Stimulated activated CD4-positive, alpha-beta T cell treated with anti-CD3 and anti-CD28 coated beads, Interleukin-12 subunit alpha, Interleukin-12 subunit beta, amount 100 ng/mL, for 48 hours (primary cell): Measurements from ENCODE around the gene DOK6.

Experiments
- DNase-seq, 3 donors: peaks; one replicate each; pipeline ENCODE4 v3.0.0-alpha.2; 2020; ENCODE audit warnings: low read depth in 2 of 3, low spot score in 1 of 3

The DOK6 gene

DNA sequence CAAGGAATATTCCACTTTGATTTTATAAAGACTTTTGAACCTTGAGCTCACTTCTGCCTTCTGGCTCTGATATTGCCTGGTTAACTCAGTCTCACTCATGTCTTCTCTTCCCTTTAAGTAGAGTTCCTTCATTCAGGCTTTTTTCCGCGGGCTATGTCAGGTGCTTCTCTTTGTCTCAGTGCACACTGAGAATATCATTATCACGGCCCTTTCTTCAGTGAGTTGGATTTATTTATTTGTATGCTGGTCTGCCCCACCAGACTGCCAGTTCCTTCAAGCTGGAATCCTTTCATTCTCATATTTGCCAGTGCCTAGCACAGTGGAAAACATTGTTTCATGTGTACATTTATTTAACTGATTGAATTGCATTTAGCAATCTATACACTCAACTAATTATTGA, 136.5 kb downstream of the DOK6 start:
- no peak for DNase-seq

DNA sequence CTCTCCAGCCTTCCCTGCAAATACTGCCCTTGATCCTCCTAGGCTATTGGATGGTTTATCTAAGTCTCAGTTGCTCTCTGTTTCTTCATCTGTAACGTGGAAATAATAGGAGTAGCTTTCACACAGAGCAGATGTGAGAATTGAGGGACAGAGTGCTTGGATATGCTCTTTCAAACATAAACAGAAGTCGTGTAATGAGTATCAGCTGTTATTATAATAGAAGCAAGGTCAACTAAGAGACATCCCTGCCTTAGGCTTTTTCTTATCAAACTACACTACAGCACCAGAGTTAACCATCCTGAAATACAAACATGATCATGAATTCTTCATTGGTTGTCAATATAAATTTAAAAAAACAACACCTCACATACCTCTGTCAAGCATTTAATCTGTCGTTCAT, 138.2 kb downstream of the DOK6 start:
- no peak for DNase-seq

DNA sequence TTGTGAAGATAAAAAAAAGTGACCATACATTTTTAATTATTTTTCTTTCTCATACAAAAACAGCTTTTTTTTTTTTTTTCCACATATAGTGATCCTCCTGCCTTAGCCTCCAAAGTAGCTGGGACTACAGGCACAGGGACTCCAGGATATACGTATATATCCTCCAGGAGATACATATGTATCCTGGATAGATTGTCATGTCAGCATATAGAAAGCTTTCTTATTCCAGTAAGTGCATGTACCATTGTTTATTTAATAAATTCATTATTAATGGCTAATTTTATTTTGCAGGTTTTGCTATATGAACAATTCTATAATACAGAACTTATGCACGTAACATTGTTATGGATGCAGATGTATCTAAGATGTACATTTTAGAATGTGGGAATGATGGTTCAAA, 138.7 kb downstream of the DOK6 start:
- DNase-seq: no peak

DNA sequence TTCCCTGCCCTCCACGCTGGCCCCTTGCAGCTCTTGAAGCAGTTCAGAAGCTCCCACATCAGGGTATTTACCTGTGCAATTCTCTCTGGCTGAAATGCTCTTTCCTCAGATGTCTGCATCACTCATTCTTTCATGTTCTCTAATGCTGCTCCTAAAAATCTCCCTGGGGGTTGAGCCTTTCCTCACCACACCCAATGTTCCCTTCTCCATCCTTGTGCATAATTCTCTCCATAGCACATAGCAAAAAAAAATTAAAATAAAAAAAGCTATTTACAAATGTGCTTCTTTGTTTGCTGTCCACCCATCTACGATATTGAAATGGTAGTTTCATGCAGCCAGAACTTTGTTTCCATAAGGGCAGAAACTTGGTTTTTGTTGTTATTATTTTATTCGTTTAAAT, 155.5 kb downstream of the DOK6 start:
- DNase-seq: no peak

DNA sequence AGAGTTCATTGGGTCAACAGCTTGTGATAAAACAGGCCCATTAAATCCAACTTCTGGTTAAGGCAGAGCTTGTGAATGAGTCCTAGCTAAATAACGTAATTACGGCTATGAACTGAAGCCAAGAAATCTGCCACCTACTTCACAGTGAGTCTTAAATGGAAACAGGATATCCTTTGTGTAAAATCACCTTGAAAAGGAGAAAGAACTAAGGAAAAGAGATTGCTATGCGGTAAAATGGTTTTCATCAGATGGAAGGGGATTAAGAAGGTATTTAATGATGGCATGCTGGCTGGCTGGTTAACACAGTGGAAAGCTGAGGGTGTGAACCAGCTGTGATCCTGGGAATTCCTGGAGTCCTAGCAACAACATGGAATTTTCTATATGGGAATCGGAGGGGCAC, 156.6 kb downstream of the DOK6 start:
- DNase-seq: no peak

DNA sequence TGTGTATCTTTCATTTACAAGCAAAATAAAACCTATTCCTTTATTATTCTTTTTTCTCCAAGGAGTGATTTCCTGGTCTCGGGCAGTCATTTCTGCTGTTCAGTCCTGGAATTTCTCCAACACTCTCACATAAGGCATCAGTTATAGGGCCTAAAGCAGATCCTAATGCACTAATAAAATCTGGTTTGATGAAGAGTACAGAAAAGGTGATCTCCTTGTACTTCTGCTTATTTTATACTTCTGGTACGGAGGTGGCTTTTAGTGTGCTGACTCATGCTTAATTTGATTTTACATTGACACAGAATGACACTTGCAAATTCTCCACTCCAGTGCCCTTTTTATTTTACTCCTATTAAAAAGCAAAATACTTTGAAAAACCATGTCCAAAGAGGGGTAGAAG, 157.4 kb downstream of the DOK6 start:
- DNase-seq: no peak

DNA sequence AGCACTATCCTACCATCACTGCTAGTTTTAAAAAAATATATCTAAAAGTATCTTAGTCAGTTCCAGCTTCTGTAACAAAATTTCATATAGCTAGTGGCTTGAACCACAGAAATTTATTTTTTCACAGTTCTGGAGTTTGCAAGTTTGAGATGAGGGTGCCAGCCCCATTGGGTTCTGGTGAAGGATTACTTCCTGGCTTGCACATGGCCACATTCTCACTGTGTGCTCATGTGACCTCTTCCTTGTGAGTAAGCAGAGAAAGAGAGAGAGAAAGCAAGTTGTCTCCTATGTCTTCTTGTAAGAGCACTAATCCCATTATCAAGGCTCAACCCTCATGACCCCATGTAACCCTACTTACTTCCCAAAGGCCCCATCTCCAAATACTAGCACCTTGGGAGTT, 158.9 kb downstream of the DOK6 start:
- no peak for DNase-seq

DNA sequence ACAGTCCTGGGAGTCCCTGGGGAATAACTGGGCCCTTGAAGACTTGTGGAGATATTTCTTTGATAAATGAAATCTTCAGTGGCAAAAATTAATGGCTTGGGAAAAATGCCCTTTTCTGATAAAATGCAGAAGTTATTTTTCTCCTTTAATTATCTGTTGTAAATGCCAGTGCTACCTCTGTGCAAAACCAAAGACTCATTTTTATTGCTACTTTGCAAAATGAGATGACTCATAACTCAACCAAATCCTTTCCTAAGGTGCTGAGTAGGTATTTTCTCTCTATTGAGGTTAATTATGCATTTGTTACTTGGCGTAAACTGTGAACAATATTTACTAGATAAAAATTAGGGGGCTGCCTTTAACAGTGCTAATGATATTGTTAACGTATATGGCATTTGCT, 163.9 kb downstream of the DOK6 start:
- no peak for DNase-seq

DNA sequence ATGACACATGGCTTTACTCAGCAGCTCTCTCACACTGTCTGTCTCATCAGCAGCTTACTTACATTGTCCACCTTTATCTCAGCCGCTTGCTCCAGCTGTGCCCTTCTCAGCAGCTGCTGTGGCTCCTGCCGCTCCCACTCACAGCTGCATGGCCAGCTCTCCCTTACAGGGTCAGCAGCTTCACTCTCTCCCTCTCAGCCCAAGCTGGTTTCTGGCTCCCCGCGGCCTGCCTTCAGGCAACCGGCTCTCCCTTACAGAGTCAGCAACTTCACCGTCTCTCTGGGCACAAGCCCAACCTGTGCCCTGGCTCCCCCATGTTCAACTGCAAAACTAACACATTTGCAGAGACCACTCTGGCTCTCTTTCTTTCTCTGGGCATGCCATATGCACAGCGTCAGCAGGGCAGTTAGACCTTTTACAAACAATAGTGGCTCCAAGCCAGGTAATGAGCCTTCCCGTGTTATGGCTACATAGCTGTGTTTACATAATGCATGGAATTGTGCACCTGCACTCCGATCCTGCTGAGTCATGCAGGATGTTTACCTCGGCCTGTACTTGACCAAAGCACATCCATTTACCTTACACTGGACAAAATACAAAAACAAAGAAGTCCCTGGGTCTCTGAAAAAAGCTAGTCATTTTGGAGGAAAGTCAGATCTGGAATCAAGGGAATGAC, 167.3 kb downstream of the DOK6 start:
- no peak for DNase-seq

DNA sequence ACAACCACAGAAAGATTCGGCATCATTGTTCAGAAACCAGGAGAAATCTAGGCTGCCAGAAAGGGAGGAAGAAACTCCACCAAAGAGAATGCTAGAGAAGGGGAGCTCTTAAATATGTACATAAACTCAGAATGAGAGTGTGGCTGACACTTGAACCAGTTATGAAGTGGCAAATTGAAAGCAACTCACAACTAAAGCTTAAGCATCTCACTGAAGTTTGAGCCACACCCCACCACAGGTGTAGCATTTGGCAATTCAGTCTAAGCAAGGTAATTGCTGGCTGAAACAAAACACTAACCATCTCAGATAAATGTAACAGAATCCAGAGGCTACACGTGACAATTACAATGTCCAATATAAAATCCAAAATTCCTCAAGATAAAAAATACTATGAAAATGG, 168.4 kb downstream of the DOK6 start:
- no peak for DNase-seq

DNA sequence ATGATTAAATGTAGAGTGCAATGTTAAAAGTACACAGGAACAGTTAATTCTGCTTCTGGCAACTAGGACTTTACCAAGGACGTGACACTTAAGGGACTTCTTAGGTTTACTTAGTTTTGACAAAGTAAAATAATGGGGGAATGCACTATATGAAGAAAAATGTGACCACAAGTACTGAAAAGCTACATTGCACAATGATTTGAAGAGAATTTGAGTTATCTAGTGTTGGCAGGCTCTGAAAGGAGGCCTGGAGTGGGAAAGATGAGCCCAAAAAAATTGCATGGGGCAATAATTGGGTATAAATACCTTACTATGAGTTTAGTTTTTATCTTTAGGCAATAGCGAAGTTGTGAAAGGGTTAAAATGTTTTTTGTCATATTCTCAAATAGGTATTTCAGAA, 173.7 kb downstream of the DOK6 start:
- no peak for DNase-seq

DNA sequence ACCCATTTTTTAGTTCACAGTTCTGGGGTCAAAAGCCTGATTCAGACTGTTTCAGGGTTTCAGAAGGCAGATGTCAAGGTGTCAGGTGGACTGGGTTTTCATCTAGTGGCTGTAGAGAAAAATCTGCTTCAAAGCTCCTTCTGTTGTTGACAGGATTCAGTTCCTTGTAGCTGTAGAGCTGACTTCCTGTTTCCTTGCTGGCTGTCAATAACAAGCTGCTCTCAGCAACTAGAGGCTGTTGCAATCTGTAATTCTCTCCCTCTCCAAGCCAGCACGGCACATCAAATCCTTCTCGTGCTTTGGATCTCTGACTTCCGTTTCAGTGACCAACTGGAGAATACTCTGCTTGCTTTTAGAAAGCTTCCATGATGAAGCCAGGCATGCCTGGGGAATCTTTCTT, 179.4 kb downstream of the DOK6 start:
- DNase-seq: no peak

DNA sequence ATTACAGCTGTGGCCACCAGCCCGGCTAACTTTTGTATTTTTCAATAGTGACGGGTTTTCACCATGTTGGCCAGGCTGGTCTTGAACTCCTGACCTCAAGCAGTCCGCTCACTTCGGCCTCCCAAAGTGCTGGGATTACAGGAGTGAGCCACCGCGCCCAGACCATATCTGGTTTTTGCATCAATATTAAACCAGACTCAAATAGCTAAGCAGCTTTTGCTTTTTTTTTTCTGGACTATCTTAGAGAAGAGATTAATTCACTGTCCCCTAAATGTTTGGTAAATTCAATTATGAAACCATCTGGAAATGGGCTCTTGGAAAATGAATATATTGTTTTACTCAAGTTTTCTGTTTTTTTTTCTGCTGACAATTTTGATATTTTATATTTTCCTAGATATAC, 183.7 kb downstream of the DOK6 start:
- no peak for DNase-seq

DNA sequence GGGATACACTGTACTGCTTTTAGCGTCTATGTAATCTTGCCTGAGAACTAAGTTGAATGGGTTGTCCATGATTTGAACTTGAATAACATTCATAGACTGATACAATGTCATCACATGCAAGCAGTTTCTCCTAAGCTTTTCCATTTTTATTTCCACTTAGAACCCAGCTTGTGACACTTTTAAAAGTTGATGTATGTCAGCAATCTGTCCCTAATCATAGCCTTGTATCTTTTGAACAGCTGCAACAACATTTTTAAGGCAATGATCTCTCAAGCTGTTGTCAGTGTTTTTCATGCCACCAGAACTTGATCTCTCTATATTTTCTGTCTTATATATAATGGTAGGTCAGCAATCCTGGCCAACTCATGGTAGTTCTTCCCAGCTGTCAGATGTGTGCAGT, 185.0 kb downstream of the DOK6 start:
- no peak for DNase-seq

DNA sequence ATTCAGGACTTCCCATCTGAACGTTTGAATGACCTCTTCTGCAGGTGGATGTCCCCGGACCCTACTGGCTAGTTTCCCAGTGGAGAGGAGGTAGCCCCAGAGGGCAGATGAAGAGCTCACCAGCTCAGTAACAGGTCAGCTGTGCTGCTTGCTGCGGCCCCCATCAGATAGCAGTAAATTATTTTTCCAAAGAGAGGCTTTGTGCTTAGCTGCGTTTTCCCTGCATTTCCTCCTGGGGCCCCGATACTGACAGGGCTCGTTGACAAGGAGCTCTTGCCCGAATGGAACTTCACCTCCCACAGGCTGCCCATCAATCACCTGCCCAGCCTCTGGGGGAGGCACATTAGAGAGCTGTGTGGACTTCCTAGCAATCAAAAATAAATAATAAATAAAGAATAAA, 185.8 kb downstream of the DOK6 start:
- DNase-seq: no peak

DNA sequence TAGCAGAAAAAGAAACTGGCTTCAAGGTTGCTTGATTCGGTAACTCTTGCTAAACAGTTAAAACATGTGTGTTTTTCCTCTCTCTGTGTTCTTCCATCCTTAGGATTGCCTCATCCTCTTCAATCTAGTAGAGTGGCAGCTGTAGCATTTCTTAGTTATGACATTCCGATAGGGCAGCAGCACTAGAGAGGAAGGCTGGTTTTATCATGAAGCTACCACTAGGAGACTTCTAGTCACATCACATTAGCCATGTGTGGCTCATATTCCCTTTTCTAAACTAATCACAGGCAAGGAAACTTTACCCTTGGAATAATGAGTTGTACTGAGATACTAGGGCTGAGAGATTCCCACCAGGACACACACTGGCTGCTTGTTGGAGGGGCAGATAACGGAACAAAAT, 187.6 kb downstream of the DOK6 start:
- no peak for DNase-seq

DNA sequence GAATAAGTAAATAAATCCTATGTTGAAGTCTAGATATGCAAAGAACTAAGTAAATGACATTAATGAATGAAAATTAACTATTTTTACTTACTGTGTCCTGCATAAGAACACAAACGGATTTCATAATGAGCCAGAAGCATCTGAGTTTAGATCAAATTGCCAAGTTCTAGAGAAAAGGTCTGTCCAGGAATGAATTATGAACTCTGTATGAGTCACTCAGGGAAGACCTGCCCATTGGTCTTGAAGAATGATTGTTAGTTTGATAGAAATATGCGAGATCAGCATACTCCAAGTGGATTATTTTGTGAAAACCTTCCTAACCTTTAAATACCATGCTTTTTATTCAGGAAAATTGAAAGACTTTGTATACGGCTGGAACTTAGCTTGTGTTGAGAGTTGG, 189.5 kb downstream of the DOK6 start:
- DNase-seq: no peak

DNA sequence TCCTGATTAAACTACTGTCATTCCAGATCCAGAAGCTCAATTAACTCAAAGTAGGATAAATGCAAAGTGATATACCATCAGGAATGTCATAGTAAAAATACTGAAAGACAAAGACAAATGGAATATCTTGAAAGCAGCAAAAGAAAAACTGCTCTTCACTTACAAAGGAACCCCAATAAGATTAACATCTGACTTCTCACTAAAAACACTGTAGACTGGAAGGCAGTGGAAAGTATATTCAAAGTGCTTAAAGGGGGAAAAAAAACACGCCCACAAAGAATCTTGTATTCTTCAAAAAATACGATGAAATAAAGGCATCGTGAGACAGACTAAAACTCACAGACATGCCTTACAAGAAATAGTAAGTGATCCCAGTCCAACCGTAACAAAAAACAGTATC, 195.7 kb downstream of the DOK6 start:
- DNase-seq: no peak

DNA sequence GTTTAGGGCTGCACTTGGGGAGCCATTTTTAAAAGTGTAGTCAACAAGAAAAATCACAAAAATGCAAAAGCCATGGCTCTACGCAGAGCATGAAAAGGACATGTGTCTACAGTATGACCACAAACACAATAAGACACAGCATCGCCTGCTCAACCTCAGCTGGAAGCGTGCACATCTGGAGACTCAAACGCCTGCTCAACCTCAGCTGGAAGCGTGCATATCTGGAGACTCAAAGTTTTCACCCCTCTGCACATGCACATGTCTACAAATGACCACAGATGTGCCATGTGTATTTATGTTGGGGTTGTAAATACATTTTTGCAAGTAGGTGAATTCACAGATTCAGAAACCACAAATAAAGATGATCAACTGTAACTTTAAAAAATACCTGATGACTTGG, 196.9 kb downstream of the DOK6 start:
- no peak for DNase-seq

DNA sequence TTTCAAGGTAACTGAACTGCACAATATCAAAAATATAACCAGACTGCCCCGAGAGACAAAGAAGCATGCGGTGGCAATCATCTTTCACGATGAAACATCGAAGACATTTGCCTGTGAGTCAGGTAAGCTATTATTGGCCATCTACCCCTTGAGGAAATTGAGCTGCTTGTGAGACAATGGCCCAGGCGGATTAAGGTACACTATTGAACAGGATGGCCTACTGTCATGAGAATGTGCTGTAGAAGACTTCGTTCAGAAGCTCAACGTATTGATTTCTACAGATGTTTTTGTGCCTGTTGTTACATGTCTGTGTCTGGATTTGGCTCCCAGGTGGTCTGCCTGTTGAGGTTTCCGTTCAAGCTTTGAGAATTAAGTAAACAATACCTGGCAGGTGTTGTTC, 198.7 kb downstream of the DOK6 start:
- no peak for DNase-seq

DNA sequence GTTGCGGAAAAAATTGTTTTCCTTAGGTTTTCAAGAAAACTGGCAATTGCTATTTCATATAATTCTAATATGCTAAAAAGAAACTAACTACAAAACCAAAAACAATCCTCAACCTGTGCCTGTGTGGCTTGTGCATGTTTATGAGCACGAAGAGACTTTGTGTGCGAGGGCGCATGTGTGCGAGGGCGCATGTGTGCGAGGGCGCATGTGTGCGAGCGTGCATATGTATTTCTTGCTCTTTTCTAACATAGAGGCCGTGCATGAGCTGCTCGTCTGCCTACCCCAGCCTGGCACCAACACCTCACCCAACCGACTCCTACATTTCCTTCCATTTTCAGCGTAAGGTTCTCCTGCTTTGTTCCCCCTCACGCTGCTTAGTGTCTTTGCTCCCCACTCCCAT, 211.6 kb downstream of the DOK6 start:
- no peak for DNase-seq

DNA sequence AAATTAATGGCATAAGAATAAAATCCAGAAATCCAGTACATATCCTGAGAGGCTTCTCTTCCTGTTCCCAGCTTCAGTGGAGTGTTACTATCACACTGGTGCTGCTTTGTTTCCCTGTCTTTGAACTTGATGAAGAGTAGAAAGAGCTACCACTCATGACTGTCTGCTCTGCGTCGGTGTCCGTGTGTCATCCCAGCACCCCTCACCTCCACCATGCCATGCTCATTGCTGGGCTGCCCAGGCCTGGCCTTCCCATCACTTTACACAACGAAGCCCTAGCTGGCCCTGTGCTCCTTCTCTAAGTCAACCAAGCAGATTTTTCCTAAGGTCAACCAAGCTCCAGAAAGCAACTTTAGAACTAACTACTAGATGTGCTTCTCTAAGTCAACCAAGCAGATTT, 215.4 kb downstream of the DOK6 start:
- DNase-seq: no peak

DNA sequence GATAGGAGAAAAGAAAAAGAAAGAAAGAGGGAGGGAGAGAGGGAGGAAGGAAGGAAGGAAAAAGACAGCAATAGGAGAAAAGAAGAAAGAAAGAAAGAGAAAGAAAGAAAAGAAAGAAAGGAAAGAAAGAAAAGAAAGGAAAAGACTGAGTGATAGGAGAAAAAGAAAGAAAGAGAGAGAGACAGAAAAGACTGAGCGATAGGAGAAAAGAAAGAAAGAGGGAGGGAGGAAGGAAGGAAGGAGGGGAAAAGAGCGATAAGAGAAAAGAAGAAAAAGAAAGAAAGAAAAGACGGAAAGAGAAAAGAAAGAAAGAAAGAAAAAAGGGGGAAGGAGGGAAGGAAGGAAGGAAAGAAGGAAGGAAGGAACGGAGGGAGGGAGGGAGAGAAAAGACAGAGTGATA, 216.7 kb downstream of the DOK6 start:
- no peak for DNase-seq

DNA sequence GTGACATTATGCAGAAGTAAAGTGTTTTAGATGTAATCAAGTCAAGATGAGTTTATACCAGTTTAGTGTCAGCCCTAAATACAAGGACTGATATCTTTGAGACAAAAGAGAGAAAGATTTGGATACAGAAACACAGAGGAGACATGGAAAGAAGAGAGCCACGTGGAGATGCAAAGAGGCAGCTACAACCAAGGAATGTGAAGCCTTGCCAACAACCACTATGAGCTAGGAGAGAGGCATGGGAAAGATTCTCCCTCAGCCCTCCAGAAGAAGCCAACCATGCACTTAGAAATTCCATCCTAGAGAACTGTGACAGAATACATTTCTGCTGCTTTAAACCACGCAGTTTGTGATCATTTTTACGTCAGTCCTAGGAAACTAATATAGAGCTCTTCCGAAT, 217.2 kb downstream of the DOK6 start:
- DNase-seq: no peak
